ENCODE results near the gene CLDN14.

DNA sequence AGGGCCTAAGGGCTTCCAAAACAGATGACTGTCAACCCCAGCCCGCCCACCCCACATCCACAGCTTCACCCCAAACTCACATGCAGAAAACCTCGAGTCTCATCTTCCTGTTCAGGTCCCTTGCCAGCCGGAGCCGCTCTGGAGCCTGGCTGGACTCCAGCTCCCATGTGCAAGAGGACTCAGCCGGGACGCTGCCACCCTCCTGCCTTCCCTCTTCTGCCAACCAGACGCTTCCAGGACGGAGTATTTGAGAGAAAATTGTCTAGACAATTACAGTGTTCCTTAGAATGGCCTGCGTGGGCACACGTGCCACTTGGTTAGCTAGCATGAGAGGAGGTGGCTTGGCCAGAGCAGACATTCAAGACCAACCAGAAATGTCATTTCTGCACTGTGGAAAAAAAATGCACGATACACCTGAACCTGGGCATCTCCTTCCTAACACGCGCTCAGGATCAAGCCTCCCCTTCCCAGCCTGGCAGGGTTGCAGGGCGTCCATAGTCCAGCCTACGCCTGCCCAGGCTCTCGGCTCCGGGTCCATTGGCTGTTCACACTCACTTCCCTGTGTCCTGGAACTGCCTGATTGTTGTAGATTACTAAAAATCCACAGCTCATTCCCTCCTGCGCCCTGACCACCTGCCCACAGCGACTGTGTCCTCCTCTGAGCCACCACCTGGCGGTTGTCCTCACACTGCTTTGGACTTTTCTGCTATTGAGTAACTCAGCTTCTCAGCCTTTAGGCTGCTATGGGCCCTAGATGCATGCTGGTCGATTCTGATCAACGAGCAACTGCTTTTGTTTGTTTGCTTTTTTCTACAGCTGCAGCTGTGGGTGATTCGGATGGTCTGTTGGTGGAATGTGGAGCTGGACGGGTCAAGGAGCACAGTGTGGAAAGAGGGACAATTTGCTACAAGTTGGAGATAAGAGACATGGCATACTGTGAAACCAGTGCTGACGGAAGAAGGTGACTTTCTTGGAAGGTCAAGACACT, at the start of gene CLDN14:
- TF ChIP-seq FOXA1 (IDR thresholded peaks at IDR 0.05): no peak
- no peak for TF ChIP-seq TARDBP (IDR thresholded peaks at IDR 0.05)
- TF ChIP-seq CTBP1 (IDR thresholded peaks at IDR 0.05; ENCODE audit: borderline replicate concordance): no peak
- TF ChIP-seq BHLHE40 (IDR thresholded peaks at IDR 0.05; ENCODE audit: borderline replicate concordance): no peak
- TF ChIP-seq HDGF (IDR thresholded peaks at IDR 0.05; ENCODE audit: borderline replicate concordance): no peak
- no peak for TF ChIP-seq FOXM1 (IDR thresholded peaks at IDR 0.05; ENCODE audit: borderline replicate concordance)
- TF ChIP-seq SP1 (IDR thresholded peaks at IDR 0.05): no peak
- TF ChIP-seq SUZ12 (IDR thresholded peaks at IDR 0.05): no peak
- TF ChIP-seq L3MBTL2 (conservative IDR thresholded peaks at IDR 0.05): no peak
- TF ChIP-seq, protein P1, sequence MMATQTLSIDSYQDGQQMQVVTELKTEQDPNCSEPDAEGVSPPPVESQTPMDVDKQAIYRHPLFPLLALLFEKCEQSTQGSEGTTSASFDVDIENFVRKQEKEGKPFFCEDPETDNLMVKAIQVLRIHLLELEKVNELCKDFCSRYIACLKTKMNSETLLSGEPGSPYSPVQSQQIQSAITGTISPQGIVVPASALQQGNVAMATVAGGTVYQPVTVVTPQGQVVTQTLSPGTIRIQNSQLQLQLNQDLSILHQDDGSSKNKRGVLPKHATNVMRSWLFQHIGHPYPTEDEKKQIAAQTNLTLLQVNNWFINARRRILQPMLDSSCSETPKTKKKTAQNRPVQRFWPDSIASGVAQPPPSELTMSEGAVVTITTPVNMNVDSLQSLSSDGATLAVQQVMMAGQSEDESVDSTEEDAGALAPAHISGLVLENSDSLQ (IDR thresholded peaks at IDR 0.05): no peak
- TF ChIP-seq FOXK2 (IDR thresholded peaks at IDR 0.05): no peak
- no peak for TF ChIP-seq ELF4 (IDR thresholded peaks at IDR 0.05)
- TF ChIP-seq ARNT (IDR thresholded peaks at IDR 0.05): no peak
- no peak for TF ChIP-seq LEF1 (IDR thresholded peaks at IDR 0.05; ENCODE audit: borderline replicate concordance)

Data from HEK293T (cell line).